HG03103 (cell line): Measurements from ENCODE around the gene SHFL.

Experiments
- ATAC-seq: cut with Tn5 transposase; IDR thresholded peaks from one replicate; pipeline ENCODE4 v1.9.1; 2021; ENCODE audit warnings: low read depth; ENCODE audit not compliant: unreplicated experiment

Gene SHFL

DNA sequence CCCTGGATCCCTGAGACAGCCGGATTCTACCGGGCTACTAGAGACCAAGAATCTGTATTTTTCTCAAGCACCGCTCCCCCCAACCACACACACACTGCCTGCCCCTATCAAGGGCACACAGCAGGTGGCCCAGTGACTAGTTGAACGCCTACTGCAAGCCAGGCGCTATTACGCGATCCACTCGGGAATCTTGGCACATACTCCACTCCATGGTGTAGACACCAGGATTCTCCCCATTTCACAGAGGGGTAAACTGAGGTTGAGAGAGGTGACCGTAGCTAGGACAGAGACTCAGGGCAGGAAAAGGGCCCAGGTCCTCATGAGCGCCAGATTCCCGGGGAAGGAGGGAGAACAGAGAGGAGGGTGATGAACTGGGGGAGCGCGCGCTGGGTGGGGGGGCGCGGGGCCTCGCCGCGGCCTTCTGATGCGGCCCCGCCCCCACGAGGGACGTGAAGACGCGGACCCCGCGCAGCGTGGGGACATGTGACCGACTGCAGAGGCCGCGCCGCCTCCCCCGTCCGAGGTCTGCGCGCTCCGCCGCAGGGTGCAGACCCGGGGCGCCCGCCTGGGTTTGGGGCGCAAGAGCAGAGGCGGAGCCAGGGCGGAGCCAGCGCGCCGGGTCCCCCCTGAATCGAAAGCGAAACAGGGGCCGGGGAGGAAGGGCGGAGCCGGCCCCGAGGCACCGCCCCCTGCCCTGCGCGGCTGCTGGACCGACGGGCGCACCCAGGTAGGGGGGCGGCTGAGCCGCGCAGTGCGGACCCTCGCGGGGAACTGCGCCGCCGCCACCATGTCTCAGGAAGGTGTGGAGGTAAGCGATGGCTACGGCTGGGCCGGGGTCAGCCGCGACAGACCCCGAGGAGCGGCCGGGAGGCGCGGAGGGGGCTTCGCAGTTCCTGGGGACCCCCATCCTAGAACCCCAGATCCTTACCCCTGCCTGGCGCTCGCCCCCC is at the start of gene SHFL:
Gene SHFL (plus strand): TSS at position 677 of the 950 bp plus-strand sequence. CDS start 111 bp downstream, at position 788.
- ATAC-seq: peak; percentile 62

DNA sequence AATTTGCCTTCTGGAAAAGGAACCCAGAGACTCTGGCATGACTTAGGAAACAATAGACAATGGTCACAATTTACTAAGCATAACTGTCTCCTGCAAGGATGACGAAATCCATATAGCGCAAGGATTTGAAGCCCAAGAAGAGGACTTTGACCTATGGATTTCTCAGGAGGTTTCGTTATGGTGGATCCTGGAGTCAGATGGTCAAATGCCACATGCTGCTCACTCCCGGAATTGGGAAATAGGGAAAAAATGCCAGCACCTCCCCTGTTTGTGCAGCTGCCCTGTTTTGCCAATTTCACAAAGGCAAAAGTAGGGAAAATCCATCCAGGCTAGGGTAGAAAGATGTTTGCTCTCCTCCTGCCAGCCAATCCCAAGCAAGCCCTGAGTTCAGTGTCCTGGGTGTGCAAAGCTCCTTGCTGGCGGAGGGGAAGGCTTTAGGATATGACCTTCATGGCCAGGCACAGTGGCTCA is 49.5 kb upstream of the SHFL start:
- no peak for ATAC-seq

- ATAC-seq: no peak
Measured at GRCh38 chr19:10037367-10037766, 48.8 kb upstream of the SHFL start.

GRCh38 chr19:10037809-10038208 is 48.3 kb upstream of the SHFL start:
- no peak for ATAC-seq

DNA sequence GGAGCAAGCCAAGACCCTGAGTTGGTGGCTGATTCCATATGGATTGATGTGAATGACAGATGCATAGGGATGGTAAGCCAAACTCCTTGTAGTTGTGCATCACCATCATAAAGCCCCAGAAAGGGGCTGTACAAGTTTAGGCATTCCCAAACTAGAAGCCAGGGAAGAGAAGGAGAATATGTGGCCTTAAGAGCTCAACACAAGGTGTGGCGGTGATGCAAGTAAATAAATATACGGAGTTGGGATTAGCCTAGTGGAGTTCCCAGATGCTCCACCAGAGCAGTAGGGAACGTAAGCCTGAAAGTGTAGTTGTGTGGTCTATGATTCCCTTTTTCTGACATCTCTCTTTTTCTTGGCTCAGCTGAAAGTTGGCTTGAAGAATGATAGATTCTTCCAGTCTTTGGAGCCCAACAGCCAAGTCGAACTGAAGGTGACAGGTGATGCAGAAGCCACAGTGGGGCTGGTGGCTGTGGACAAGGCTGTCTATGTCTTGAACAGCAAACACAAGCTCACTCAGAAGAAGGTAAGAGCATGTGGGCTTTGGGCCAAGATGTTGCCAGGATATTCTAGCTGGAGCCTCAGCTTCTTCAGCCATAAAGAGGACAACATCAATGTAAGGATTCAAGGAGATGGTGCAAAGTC is 42.7 kb upstream of the SHFL start:
- no peak for ATAC-seq

GRCh38 chr19:10044390-10044789 is 41.7 kb upstream of the SHFL start:
- no peak for ATAC-seq

- ATAC-seq: no peak
Measured at GRCh38 chr19:10045371-10045770, 40.7 kb upstream of the SHFL start.

DNA sequence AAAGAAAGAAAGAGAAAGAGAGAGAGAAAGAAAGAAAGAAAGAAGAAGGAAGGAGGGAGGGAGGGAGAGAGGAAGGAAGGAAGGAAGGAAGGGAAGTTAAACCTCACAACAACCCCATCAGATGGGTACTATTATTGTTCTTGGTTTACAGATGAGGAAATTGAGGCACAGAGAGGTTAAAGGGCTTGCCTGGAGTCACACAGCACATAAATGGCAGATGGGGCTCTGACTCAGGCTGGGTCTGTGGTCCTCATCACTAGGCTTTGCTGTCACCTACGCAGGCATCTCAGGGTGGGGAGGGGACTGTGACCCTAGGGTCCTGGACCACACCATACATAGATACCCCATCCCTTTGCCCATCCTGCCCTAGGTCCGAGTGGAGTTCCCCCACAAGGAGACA is 36.5 kb upstream of the SHFL start:
- ATAC-seq: no peak

GRCh38 chr19:10052602-10053360 is 33.3 kb upstream of the SHFL start:
- ATAC-seq: no peak

DNA sequence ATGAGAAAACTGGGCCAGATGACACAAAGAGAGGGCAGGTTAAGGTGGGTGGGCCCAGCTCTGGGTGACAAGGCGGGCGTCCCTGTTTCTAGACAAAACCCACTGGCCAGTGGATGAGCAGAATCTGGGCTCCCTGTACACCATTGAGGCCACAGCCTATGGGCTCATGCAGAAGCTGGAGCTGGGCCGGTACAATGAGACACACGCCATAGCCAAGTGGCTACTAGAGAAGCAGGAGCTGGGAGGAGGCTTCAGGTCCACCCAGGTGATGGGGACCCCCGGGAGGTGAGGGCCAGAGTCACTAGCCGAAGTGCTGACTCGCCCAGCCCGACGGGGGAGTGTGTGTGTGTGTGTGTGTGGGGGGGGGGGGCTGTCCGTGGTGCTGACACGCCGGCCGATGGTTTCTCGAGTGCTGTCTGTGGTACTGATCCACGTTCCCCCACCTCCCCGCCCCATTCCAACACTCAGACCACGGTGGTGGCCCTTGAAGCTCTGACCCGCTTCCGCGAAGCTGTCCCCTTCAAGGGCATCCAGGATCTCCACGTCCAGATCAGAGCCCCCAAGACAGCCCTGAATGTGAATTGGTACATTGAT is 24.3 kb upstream of the SHFL start:
- ATAC-seq: no peak

GRCh38 chr19:10068205-10068604 is 17.9 kb upstream of the SHFL start:
- no peak for ATAC-seq

DNA sequence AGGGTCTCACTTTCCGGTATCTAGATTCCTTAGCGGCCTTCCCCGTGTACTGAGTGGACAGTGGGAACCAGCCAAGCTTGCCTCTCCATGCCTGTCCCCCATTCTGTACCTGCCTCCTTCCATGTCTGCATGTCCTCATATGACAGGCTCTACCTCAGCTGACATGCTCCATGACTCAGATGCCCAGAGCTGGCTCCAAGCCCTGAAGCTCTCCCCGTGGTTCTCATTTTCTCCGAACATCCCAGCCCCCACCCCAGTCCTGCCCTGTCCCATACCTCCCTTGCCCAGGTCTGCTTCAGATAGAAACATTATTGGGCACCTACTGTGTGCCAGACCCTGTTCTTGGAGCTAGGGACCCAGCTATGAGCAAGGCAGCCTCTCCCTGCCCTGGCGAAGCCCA is 17.1 kb upstream of the SHFL start:
- ATAC-seq: no peak

DNA sequence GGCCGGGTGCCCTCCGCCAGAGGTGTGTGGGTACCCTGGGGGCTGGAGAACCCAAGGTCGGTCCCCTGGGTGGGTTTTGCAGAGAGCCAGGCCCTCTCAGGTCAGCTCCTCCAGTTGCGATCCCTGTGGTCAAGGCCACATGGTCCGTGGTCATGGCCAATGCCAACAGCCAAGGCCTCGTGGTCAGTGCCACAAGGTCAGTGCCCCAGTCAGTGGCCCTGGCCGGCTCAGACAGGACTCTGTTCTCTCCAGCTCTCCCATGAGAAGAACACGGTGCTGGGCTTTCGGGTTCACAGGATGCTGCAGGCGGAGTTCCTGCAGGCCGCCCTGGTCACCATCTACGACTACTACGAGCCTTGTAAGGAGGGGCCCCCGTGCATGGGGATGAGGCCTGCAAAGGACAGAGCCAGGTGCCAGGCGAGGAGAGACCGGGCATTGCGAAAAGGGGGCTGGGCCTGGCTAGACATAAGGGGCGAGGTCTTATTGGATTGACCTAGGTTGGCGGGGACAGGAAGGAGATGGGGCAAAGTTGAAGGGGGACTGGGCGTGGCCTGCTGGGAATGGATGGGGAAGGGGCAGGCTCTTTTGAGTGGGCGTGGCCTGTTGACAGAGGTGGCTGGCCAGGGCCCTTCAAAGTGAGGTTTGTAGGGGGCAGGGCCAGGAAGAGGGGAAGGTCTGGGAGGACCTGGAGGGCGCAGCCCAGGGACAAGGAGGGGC is 15.2 kb upstream of the SHFL start:
- no peak for ATAC-seq

DNA sequence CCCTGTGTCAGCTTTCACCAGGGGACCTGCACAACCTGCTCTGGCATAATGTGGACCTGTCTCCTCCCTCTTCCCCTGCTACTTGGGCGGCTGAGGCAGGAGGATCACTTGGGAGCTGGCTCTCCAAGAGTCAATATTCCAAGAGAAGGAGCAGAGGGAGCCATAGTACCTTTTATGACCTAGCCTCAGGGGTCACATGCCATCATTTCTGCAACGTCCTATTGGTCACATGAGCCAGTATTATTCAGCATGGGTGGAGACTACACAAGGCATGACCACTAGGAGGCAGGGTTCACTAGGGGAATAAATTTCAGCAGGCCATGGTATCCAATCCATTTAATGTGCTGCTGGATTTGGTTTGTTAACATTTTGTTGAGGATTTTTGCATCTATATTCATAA is 12.0 kb upstream of the SHFL start:
- ATAC-seq: no peak

DNA sequence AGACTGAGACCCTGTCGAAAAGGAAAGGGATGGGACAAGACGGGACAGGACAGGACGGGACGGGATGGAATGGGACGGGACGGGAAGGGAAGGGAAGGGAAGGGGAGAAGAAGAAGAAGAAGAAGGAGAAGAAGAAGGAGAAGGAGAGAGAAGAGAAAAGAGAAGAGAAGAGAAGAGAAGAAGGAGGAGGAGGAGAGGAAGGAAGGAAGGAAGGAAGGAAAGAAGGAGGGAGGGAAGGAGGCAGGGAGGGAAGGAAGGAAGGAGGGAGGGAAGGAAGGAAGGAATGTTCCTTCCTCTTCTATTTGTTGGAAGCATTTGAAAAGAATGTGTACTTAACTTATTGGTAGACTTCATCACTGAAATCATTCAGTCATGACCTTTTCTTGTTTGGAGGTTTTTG is 9.6 kb upstream of the SHFL start:
- no peak for ATAC-seq

DNA sequence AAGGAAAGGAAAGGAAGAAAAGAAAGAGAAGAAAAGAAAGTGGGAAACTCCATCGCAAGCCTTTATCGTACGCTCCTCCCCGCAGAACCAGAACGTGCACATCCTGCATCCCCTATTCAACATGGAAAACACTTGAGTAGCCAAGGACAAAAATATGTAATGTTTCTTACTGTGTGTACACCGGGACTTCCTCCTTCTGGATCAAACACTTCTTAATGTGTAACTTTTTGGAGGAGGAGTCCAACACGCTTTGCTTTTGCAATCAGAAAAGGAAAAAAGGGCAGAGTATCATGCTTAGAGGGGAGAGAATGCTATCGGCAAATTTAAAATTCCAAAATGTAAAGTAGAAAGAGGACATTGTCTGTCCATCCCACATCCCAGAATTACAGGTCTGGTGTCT is 7.8 kb upstream of the SHFL start:
- no peak for ATAC-seq

DNA sequence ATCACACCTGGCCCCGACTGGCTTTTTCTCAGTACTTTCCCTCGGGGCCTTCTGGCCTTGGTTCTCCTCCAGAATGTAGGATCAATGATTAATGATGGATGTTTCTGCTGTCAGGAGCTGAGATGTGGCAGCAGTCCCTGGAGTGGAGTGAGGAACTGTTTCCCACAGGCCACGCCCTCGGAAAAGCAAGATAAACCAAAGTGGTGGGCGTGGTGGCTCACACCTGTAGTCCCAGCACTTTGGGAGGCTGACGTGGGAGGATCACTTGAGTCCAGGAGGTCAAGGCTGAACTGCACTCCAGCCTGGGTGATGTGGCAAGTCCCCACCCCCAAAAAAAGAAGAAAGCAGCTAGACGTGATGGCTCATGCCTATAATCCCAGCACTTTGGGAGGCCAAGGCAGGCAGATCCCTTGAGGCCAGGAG is 7.1 kb upstream of the SHFL start:
- no peak for ATAC-seq

GRCh38 chr19:10083911-10084310 is 2.2 kb upstream of the SHFL start:
- no peak for ATAC-seq

- ATAC-seq: no peak
Measured at GRCh38 chr19:10084803-10085202, 1.3 kb upstream of the SHFL start.

GRCh38 chr19:10086591-10087192 is 575 bp downstream of the SHFL start:
- ATAC-seq: no peak
